ENCODE data around the gene ZNF280B.

The ZNF280B gene

DNA sequence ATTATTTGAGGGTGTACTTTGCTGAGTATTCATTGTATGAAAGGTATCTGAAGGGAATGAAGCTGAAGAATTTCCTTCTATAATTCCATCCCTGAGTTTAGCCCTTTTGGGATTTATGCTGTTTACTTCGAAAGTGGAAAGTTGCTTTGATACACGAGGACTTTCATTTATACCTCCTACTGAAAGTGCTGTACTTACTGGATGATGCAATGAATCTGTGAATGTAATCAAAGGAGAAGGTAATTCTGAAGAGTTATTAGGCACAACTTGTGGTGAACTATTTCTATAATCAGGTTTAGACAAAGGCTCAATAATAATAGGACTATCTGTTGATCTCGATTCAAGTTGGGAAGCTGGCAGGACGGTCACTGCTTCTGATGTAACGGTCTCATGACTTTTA is 19.8 kb downstream of the ZNF280B start:
- ChIA-PET POLR2A (no interaction called here), CTCF (interaction anchor here (1.5 kb wide), 1 partner anchor 20 kb away, joined by 4 read pairs; the partner anchor contains the start of gene ZNF280B)
- TF ChIP-seq ZNF384 (IDR thresholded peaks at IDR 0.05) (no peak), ARNT (IDR thresholded peaks at IDR 0.05) (no peak), SP1 (IDR thresholded peaks at IDR 0.05) (no peak), FOXM1 (IDR thresholded peaks at IDR 0.05; ENCODE audit: borderline replicate concordance) (no peak), NFRKB (IDR thresholded peaks at IDR 0.05) (no peak), L3MBTL2 (conservative IDR thresholded peaks at IDR 0.05) (no peak), SUZ12 (IDR thresholded peaks at IDR 0.05) (no peak), FOXK2 (IDR thresholded peaks at IDR 0.05) (no peak), LEF1 (IDR thresholded peaks at IDR 0.05; ENCODE audit: borderline replicate concordance) (no peak), HDGF (IDR thresholded peaks at IDR 0.05; ENCODE audit: borderline replicate concordance) (no peak)
- TF ChIP-seq, protein P1, sequence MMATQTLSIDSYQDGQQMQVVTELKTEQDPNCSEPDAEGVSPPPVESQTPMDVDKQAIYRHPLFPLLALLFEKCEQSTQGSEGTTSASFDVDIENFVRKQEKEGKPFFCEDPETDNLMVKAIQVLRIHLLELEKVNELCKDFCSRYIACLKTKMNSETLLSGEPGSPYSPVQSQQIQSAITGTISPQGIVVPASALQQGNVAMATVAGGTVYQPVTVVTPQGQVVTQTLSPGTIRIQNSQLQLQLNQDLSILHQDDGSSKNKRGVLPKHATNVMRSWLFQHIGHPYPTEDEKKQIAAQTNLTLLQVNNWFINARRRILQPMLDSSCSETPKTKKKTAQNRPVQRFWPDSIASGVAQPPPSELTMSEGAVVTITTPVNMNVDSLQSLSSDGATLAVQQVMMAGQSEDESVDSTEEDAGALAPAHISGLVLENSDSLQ (IDR thresholded peaks at IDR 0.05) = no peak
- no peak for DNase-seq (ENCODE audit: extremely low spot score)

DNA sequence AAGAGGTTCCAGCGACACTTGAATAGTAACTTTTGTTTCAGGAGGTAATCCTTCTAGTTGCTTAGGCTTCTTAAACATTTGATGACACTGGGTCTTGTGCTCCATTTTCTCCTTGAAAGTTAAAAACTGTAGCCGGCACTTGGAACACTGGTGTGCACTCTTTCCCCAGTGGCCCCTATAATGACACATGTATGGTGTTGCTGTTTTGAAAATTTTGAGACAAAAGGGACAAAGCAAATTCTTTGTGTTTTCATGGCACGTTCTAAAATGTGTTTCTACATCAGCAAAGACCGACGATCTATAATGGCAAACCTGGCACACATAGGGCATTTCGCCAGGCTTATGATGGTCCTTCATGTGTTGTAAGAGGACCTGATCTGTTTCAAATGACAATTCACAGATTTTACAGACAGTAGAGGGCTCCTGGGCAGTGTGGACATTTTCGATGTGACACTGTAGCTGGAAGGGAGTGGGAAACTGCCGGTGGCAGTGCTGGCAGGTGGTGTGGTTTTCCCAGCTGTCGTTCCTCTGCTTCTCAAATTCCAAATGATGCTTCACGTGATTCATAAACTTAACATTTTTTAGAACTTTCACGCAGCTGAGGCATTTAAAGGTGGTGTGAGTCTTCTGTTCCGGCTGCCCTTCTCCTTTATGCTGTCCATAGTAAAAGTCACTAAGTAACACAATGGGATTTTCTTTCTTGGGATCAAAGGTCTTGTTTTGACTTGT is 20.5 kb downstream of the ZNF280B start:
- ChIA-PET CTCF (interaction anchor here (1.5 kb wide), 1 partner anchor 21 kb away, joined by 4 read pairs; the partner anchor contains the start of gene ZNF280B), POLR2A (no interaction called here)
- no peak for DNase-seq (ENCODE audit: extremely low spot score)
- TF ChIP-seq ELF4 (IDR thresholded peaks at IDR 0.05) (no peak), FOXA1 (IDR thresholded peaks at IDR 0.05) (no peak), SUZ12 (IDR thresholded peaks at IDR 0.05) (no peak), SP1 (IDR thresholded peaks at IDR 0.05) (no peak), TARDBP (IDR thresholded peaks at IDR 0.05) (no peak), ZNF384 (IDR thresholded peaks at IDR 0.05) (no peak), NFRKB (IDR thresholded peaks at IDR 0.05) (no peak), L3MBTL2 (conservative IDR thresholded peaks at IDR 0.05) (no peak), LEF1 (IDR thresholded peaks at IDR 0.05; ENCODE audit: borderline replicate concordance) (no peak), BHLHE40 (IDR thresholded peaks at IDR 0.05; ENCODE audit: borderline replicate concordance) (no peak), FOXM1 (IDR thresholded peaks at IDR 0.05; ENCODE audit: borderline replicate concordance) (no peak), ARNT (IDR thresholded peaks at IDR 0.05) (no peak)
- TF ChIP-seq, protein P1 (IDR thresholded peaks at IDR 0.05) = no peak

DNA sequence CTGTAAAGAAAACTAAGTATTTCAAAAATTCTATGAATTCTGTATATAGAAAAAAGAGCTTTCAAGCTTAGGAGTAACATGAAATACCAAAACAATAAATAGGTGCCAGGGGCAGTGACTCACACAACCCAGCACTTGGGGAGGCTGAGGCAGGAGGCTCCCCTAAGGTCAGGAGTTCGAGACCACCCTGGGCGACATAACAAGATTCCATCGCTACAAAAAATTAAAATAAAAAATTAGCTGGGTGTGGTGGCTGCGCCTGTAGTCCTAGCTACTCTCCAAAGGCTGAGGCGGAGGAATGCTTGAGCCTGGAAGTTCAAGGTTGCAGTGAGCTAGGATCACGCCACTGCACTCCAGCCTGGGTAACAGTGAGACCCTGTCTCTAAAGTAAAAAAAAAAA is 21.5 kb downstream of the ZNF280B start:
- TF ChIP-seq FOXA1 (IDR thresholded peaks at IDR 0.05) = no peak
- no peak for TF ChIP-seq HDGF (IDR thresholded peaks at IDR 0.05; ENCODE audit: borderline replicate concordance)
- no peak for TF ChIP-seq ELF4 (IDR thresholded peaks at IDR 0.05)
- TF ChIP-seq, protein P1 (IDR thresholded peaks at IDR 0.05) = no peak
- TF ChIP-seq LEF1 (IDR thresholded peaks at IDR 0.05; ENCODE audit: borderline replicate concordance) = no peak
- TF ChIP-seq FOXK2 (IDR thresholded peaks at IDR 0.05) = no peak
- TF ChIP-seq BHLHE40 (IDR thresholded peaks at IDR 0.05; ENCODE audit: borderline replicate concordance) = no peak
- TF ChIP-seq NFRKB (IDR thresholded peaks at IDR 0.05) = no peak
- no peak for TF ChIP-seq FOXM1 (IDR thresholded peaks at IDR 0.05; ENCODE audit: borderline replicate concordance)
- no peak for TF ChIP-seq L3MBTL2 (conservative IDR thresholded peaks at IDR 0.05)
- TF ChIP-seq ZNF384 (IDR thresholded peaks at IDR 0.05) = no peak
- no peak for TF ChIP-seq CTBP1 (IDR thresholded peaks at IDR 0.05; ENCODE audit: borderline replicate concordance)
- TF ChIP-seq SP1 (IDR thresholded peaks at IDR 0.05) = no peak
- TF ChIP-seq TARDBP (IDR thresholded peaks at IDR 0.05) = no peak
- no peak for TF ChIP-seq ARNT (IDR thresholded peaks at IDR 0.05)
- no peak for TF ChIP-seq SUZ12 (IDR thresholded peaks at IDR 0.05)
- ChIA-PET POLR2A (no interaction called here), CTCF (no interaction called here)
- no peak for DNase-seq (ENCODE audit: extremely low spot score)

DNA sequence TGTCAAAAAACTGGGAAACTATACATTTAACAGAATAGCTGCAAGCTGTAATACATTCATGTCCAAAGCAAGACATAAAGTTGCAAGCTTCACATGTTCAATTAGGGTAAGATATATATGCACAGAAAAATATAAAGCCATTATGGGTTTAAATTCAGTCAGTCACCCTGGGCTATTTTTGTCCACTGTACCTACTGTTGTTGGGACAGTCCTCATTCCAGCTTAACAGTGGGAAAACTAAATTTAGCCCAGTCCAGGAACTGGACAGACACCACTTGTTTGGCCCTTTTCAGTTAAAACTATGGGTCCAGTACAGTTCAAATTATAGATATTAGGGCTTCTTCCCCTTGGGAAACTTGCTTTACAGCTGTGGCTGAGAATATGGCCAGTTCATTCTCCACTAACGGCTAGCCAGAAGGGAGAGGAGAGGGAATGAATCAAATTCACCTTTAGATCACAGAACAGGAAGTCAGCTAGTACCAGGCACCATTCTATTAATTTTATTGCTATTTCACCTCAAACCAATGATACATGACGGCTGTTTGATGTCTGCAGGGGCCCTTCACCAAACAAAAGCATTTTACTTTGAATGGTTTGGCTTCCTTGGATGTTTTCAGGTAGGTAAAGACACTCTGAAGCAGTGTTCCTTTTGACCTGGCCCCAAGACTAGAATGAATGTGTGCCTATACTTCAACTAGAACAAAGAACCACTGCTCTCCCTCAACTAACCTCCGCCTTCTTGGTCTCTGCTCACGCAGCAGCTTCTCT is 22.2 kb downstream of the ZNF280B start:
- no peak for DNase-seq (ENCODE audit: extremely low spot score)
- POLR2A ChIA-PET = no interaction called here
- TF ChIP-seq BHLHE40 (IDR thresholded peaks at IDR 0.05; ENCODE audit: borderline replicate concordance) (no peak), ELF4 (IDR thresholded peaks at IDR 0.05) (no peak), HDGF (IDR thresholded peaks at IDR 0.05; ENCODE audit: borderline replicate concordance) (no peak), LEF1 (IDR thresholded peaks at IDR 0.05; ENCODE audit: borderline replicate concordance) (no peak), SUZ12 (IDR thresholded peaks at IDR 0.05) (no peak)
- TF ChIP-seq, protein P1 (IDR thresholded peaks at IDR 0.05) = no peak
- CTCF ChIA-PET = no interaction called here

DNA sequence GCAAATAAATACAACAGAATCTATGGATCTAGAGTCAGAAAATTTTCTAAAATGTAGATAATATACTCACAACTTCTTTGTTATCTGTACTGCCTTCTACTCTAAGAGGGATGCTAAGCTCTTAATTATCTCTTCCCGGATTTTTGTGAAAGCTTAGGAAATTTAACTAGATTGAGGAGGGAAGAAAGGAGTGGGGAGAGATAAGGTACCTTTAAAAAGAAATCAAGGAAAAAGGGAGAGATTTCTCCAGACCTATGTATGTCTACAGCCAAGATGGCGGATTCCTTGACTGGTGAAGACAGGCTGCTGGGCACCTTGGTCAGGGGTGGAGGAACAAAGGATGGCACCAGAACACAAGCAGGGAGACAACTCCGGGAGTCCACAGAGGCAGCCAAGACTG is 23.0 kb downstream of the ZNF280B start:
- ChIA-PET CTCF (no interaction called here), POLR2A (no interaction called here)
- no peak for DNase-seq (ENCODE audit: extremely low spot score)
- TF ChIP-seq FOXA1 (IDR thresholded peaks at IDR 0.05) (no peak), L3MBTL2 (conservative IDR thresholded peaks at IDR 0.05) (no peak), ZNF384 (IDR thresholded peaks at IDR 0.05) (no peak), SUZ12 (IDR thresholded peaks at IDR 0.05) (no peak), NFRKB (IDR thresholded peaks at IDR 0.05) (no peak), BHLHE40 (IDR thresholded peaks at IDR 0.05; ENCODE audit: borderline replicate concordance) (no peak), LEF1 (IDR thresholded peaks at IDR 0.05; ENCODE audit: borderline replicate concordance) (no peak), SP1 (IDR thresholded peaks at IDR 0.05) (no peak), FOXK2 (IDR thresholded peaks at IDR 0.05) (no peak), TARDBP (IDR thresholded peaks at IDR 0.05) (no peak), ELF4 (IDR thresholded peaks at IDR 0.05) (no peak), HDGF (IDR thresholded peaks at IDR 0.05; ENCODE audit: borderline replicate concordance) (no peak), CTBP1 (IDR thresholded peaks at IDR 0.05; ENCODE audit: borderline replicate concordance) (no peak), ARNT (IDR thresholded peaks at IDR 0.05) (no peak)

All from HEK293T (cell line).